IMR-90 (cell line): ENCODE results near the gene HOXB2. TPM values are rescaled to one million over a fixed set of nuclear protein-coding genes. Genes with fewer than 3 reads are reported as not detected.

Source experiments
- ATAC-seq: fragments of 200-7000 bp; cut with Tn5 transposase; 2 replicates; pipeline ENCODE4 v1.9.1; 2020; ENCODE audit warnings: low read depth, mild to moderate bottlenecking, moderate library complexity
- BruUV-seq: library from RNA; stranded (reverse); fragments of 400-500 nt; replicated peaks from 2 replicates; lab custom pipeline; 2021; lab: Mats Ljungman, UMichigan
- CTCF ChIA-PET: fragments of 300-600 bp; formaldehyde crosslinking; extraction: SDS; loops from one replicate; lab custom pipeline; 2021; ENCODE audit warnings: antibody characterized with exemption; lab: Yijun Ruan, JAX
- POLR2A ChIA-PET: fragments of 300-600 bp; sonication (Branson Sonifier 250); formaldehyde crosslinking; loops from one replicate; lab custom pipeline; 2022; ENCODE audit warnings: antibody characterized with exemption; ENCODE audit not compliant: unreplicated experiment; lab: Charles Lee
- DNase-seq: peaks from one replicate; pipeline ENCODE4 v3.0.0; 2013
- H2AFZ ChIP-seq: replicated peaks from 2 replicates; pipeline ENCODE3; 2013; ENCODE audit warnings: low read length, mild to moderate bottlenecking; ENCODE audit not compliant: poor library complexity
- H2AK5ac ChIP-seq: 2 replicates; pipeline ENCODE4 v1.6.1; 2013; ENCODE audit warnings: low read depth, low read length, inconsistent platforms
- H2AK9ac ChIP-seq: replicated peaks from 2 replicates; pipeline ENCODE3; 2013; ENCODE audit warnings: mild to moderate bottlenecking, low read depth, low read length, moderate library complexity; ENCODE audit not compliant: poor library complexity
- H2BK120ac ChIP-seq: 2 replicates; pipeline ENCODE4 v1.6.1; 2013; ENCODE audit warnings: low read depth, low read length, inconsistent platforms
- H2BK15ac ChIP-seq: 3 replicates; pipeline ENCODE4 v1.6.1; 2013; ENCODE audit warnings: low read depth, low read length, inconsistent platforms
- H2BK20ac ChIP-seq: 2 replicates; pipeline ENCODE4 v1.6.1; 2013; ENCODE audit warnings: low read depth, mild to moderate bottlenecking, inconsistent platforms, low read length, moderate library complexity
- H2BK5ac ChIP-seq: 2 replicates; pipeline ENCODE4 v1.6.1; 2013; ENCODE audit warnings: mild to moderate bottlenecking, low read depth, low read length, inconsistent platforms; ENCODE audit not compliant: poor library complexity, severe bottlenecking
- H3K14ac ChIP-seq: replicated peaks from 2 replicates; pipeline ENCODE4 v1.6.1; 2013; ENCODE audit warnings: low read depth, low read length, inconsistent platforms
- H3K18ac ChIP-seq: 2 replicates; pipeline ENCODE4 v1.6.1; 2013; ENCODE audit warnings: low read depth, low read length, control low read depth
- H3K23ac ChIP-seq: 2 replicates; pipeline ENCODE4 v1.6.1; 2013; ENCODE audit warnings: low read depth, low read length, inconsistent platforms
- H3K27ac ChIP-seq: 2 replicates; pipeline ENCODE4 v1.5.1; 2013; ENCODE audit warnings: mild to moderate bottlenecking, control low read depth, low read length; ENCODE audit not compliant: insufficient read depth
- H3K27me3 ChIP-seq: 2 replicates; pipeline ENCODE4 v1.6.1; 2013; ENCODE audit warnings: low read length; ENCODE audit not compliant: control insufficient read depth, insufficient read depth
- H3K36me3 ChIP-seq: 2 replicates; pipeline ENCODE4 v1.6.1; 2013; ENCODE audit warnings: low read length, mixed read lengths; ENCODE audit not compliant: control insufficient read depth, insufficient read depth
- H3K4ac ChIP-seq: 2 replicates; pipeline ENCODE4 v1.6.1; 2013; ENCODE audit warnings: low read depth, low read length, inconsistent platforms
- H3K4me1 ChIP-seq: 2 replicates; pipeline ENCODE4 v1.6.1; 2013; ENCODE audit warnings: low read length, mixed read lengths; ENCODE audit not compliant: control insufficient read depth, insufficient read depth
- H3K4me2 ChIP-seq: 2 replicates; pipeline ENCODE4 v1.6.1; 2013; ENCODE audit warnings: low read depth, mild to moderate bottlenecking, control low read depth, low read length, moderate library complexity
- H3K4me3 ChIP-seq: 2 replicates; pipeline ENCODE4 v1.5.1; 2013; ENCODE audit warnings: low read depth, mild to moderate bottlenecking, control low read depth, low read length, moderate library complexity; ENCODE audit not compliant: insufficient read depth
- H3K56ac ChIP-seq: 2 replicates; pipeline ENCODE4 v1.6.1; 2013; ENCODE audit warnings: low read length, inconsistent platforms; ENCODE audit not compliant: insufficient read depth; ENCODE audit errors: extremely low read depth
- H3K79me1 ChIP-seq, 2 experiments: 2 replicates each; pipeline ENCODE4 v1.6.1; 2013; ENCODE audit warnings: low read length in 2 of 2, inconsistent platforms in 1 of 2, low read depth in 1 of 2
- H3K9ac ChIP-seq: 2 replicates; pipeline ENCODE4 v1.6.1; 2013; ENCODE audit warnings: low read depth, low read length, control low read depth
- H3K9me1 ChIP-seq: 2 replicates; pipeline ENCODE4 v1.6.1; 2013; ENCODE audit warnings: low read length, inconsistent platforms; ENCODE audit not compliant: insufficient read depth
- H3K9me3 ChIP-seq: 2 replicates; pipeline ENCODE4 v1.6.1; 2013; ENCODE audit warnings: low read length; ENCODE audit not compliant: control insufficient read depth, insufficient read depth
- H4K20me1 ChIP-seq: 2 replicates; pipeline ENCODE4 v1.6.1; 2013; ENCODE audit warnings: low read length, inconsistent platforms; ENCODE audit not compliant: insufficient read depth
- H4K5ac ChIP-seq: 2 replicates; pipeline ENCODE4 v1.6.1; 2013; ENCODE audit warnings: mild to moderate bottlenecking, low read depth, low read length, control low read depth
- H4K8ac ChIP-seq, 2 experiments: 2 replicates each; pipeline ENCODE4 v1.6.1; 2013; ENCODE audit warnings: low read depth in 2 of 2, low read length in 2 of 2, control low read depth in 1 of 2, inconsistent platforms in 1 of 2
- H4K91ac ChIP-seq: 2 replicates; pipeline ENCODE4 v1.6.1; 2013; ENCODE audit warnings: low read depth, low read length, inconsistent platforms; ENCODE audit not compliant: insufficient read depth
- CHD1 ChIP-seq: IDR thresholded peaks from 2 replicates; pipeline ENCODE4 v1.6.1; 2012; ENCODE audit warnings: low read depth, low read length, improper control_type of control experiment
- FOS ChIP-seq: fragments of 150-350 bp; IDR thresholded peaks from 2 replicates; pipeline ENCODE4 v1.6.1; 2016; ENCODE audit warnings: low read depth, low read length
- RFX5 ChIP-seq: IDR thresholded peaks from 2 replicates; pipeline ENCODE4 v1.8.0; 2012; ENCODE audit warnings: low read depth, mild to moderate bottlenecking, low read length, moderate library complexity
- WGBS, 2 experiments: methylation state at CpG; one replicate each; pipeline versions ENCODE4 v1.1.5 to v1.1.7; 2013; ENCODE audit warnings: missing lambda C conversion rate in 2 of 2; ENCODE audit not compliant: insufficient read length in 1 of 2; ENCODE audit errors: extremely low coverage in 2 of 2; 5-methylcytosine and 5-hydroxymethylcytosine counted together
- dilution Hi-C: fragments of 300-500 bp; cut with HindIII; formaldehyde crosslinking; loops from one replicate; pipeline ENCODE4 v1.14.3; 2018; ENCODE audit warnings: low sequenced_read_pairs; ENCODE audit not compliant: unreplicated experiment
- in situ Hi-C: fragments of 300-500 bp; cut with MboI; formaldehyde crosslinking; loops from 3 replicates; pipeline ENCODE4 v1.14.3; 2019; ENCODE audit warnings: low sequenced_read_pairs, inconsistent platforms, mixed read lengths
- intact Hi-C: fragments of 100-400 bp; cut with micrococcal nuclease; formaldehyde crosslinking; loops from 2 replicates; pipeline ENCODE4 v1.10.0; 2022
- polyA plus RNA-seq, 3 experiments: library from polyadenylated mRNA; depleted of rRNA; stranded (reverse); fragments of >200 nt; gene quantifications; 2 replicates each; pipeline ENCODE4 v1.2.3, GENCODE V29; 2012; ENCODE audit warnings: low replicate concordance in 1 of 3
- total RNA-seq: library from RNA; depleted of rRNA; stranded (reverse); fragments of >200 nt; gene quantifications from 2 replicates; pipeline ENCODE4 v1.2.3, GENCODE V29; 2012

HOXB2 gene
- total and polyA plus RNA-seq, 2 of the 4 experiments (the other 2 are of a cell fraction): 2.7 to 29.9 TPM

DNA sequence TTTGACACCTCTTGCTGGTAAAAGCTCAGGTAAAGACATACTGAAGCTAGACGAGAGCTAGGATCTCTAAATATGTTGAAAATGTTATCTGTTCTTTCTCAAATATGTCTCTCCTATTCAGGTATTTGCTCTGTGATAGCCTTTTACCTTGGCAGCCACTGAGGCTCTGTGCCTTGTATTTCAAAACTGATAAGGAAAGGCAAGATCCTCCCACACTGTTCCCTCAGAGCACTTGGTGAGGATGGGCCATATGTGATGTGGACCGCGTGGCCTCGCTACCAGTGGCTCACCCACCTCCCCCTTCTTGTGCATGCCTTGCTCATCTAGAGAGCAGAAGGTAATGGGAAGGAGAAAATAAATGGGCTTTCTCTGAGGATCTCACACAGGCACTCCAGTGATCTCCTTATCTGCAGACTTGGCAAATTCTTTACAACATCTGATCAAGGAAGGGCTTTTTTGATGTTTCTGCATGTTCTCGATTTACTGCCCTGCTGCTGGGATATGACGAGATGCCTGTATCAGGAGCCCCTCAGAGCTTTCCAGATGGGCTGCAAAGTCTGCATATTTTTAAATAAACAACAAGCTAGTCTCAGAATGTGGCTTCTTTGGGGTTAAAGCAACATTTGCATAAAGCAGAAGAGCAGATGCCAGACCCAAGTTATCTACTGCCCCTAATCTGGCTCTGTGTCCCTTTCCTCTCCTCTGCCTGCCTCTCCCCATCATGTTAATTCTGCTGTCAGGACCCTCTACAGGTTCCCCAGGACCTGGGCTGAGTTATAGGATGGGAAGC, 31.0 kb downstream of the HOXB2 start:
- Histone ChIP-seq H3K79me1 (no peaks in the 10 kb centered on the region), H3K14ac (no peak overlapping the region), H3K4me2 (no peak overlapping the region), H3K9me1 (no peaks in the 10 kb centered on the region; the same call in 1 of the 2 replicates), H3K9me3 (no peaks in the 10 kb centered on the region), H3K4ac (no peak overlapping the region), H2AFZ (no peak overlapping the region), H3K36me3 (no peaks in the 10 kb centered on the region), H3K18ac (no peak overlapping the region), H3K23ac (0 out of 2 replicates have a peak overlapping the region, but pooled peaks have one; percentile 3), H3K4me3 (no peak overlapping the region), H4K91ac (no peak overlapping the region), H3K56ac (no peak overlapping the region), H3K9ac (no peak overlapping the region), H3K27me3 (peaks cover 37% of the 10 kb centered on the region), H3K27ac (no peak overlapping the region), H2AK5ac (no peak overlapping the region), H3K4me1 (0 out of 2 replicates have a peak, but pooled peaks cover 2% of the 10 kb centered on the region), H2BK5ac (no peak overlapping the region), H4K20me1 (no peaks in the 10 kb centered on the region), H4K5ac (no peak overlapping the region), H2BK15ac (no peak overlapping the region), H2BK20ac (no peak overlapping the region), H2AK9ac (no peak overlapping the region), H4K8ac (no peak overlapping the region), H2BK120ac (no peak overlapping the region)
- no peak for ATAC-seq
- dilution Hi-C loops (no loop called here), in situ Hi-C loops (no loop called here), intact Hi-C loops (no loop called here)
- no CpG with 5 or more reads among the region's 6 CpGs for WGBS, 2 experiments
- no TSS peak for BruUV-seq
- DNase-seq: no peak
- TF ChIP-seq CHD1 (no peak), RFX5 (no peak), FOS (no peak)
- POLR2A ChIA-PET: no interaction called here
- CTCF ChIA-PET: no interaction called here
